CD4-positive, alpha-beta T cell treated with Interleukin-15 for 1 hour (primary cell): ENCODE results near the gene MAST2.
"Not testable (repeated sequence)": the region's sequence is repeated elsewhere in the genome, so short reads cannot be mapped to it uniquely, and the experiment has no call there.

Experiments used
- DNase-seq: peaks from one replicate; pipeline ENCODE4 v3.0.0-alpha.2; 2020

Gene MAST2

DNA sequence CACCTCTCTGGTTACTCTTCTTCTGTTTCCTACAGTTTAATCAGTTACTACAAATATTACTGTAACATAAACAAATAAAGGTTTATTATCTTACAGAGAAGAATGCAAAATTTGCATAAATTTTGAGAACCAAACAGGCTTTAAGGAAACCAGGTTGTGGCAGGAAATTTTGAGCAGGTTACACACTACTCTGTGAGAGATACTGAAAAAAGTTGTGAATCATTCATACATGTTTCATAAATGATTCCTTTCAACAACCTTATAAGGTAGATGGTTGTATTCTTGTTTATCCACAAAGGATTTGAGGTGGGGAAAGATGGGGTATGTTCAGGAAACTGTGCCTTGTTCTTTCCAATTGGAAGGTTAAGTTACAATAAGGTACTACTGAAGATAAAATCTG, 58.6 kb downstream of the MAST2 start:
- DNase-seq: no peak

DNA sequence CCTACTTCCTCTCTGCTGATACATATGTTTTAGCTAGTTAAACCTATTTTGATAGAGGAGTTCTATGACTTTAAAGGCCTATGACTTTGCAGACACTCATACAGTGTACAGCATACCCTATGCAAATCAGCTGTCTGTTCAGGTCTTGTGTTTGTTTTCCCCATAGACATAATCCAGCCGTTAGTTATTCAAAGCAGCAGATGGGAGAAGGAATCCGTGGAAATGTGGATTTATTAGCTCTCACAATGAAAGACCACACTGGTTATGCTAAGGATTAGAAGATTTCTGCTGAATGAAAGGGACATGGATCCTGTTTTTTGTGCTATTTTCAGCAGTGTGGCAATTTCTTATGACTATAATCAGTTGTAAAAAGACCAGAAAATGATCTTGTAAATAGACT, 59.8 kb downstream of the MAST2 start:
- DNase-seq: no peak

DNA sequence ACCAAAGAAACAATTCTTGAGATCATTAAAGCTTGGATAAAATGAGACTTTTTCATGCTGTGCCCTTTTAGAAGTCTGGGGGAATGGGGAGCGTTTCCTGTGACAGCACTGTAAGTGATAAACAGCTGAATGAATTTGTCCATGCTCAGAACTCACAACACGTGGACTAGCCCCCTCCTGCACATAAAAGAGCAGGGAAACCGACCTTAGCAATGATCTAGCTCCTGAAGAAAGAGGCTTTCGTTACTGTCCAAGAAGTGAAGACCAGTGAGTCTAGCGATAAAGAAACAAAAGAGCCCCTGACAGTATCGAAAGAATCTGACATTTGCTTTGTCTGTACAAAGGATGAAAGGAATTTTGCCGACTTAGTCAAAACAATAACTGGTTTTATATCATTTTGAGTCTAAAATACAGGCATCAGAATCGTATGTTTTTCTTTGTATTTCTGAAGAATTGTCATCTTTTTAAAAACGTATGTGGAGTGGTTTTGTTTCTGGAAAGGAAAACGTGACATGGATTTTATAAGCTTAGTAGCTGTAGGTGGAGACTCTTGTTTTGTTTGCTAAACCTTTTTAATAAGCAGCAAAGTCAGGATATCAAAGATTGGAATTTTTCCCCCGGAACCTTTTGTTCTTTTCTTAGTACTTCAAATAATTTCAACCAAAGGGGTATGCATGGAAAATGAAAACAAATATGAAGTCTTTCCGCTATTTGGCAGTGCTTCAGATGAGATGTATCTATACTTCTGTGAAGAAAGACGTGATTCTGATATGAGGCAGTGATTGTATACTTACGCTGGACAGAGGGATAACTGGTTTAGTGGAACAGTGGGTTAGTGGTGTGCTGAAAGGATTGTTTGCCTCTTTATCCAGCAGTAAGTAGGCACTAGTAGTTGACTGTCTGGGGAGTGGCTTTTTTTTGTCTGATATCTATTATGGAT, 61.0 kb downstream of the MAST2 start:
- DNase-seq: no peak

DNA sequence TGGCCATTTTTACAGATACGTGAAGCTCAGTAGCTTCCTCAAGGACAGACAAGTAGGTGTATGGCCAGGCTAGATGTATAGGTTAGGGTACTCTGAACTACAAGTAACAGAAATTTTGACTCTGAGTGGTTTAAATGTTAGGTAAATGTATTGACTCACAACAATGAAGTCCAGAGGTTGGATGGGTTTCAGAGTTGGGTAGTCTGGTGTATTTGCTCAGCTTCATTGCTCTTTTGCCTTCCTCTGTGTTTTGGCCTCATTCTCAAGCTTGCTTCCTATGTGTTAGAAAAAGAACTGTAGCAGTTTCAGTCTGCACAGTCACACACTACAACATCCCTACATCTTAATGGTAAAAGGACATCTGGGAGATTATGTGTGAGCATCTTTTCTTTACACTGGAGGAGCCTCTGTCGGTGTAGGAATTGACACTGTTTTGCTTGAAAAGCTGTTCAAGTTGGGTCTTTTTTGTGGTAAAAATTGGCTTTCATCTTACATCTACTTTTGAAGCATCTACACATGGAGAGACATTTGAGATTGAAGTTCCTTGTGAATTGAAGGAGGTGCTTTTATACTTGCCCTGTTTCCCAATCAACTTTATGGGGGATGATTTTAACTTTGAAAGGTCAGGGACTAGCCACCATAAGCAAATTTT, 64.4 kb downstream of the MAST2 start:
- no peak for DNase-seq

DNA sequence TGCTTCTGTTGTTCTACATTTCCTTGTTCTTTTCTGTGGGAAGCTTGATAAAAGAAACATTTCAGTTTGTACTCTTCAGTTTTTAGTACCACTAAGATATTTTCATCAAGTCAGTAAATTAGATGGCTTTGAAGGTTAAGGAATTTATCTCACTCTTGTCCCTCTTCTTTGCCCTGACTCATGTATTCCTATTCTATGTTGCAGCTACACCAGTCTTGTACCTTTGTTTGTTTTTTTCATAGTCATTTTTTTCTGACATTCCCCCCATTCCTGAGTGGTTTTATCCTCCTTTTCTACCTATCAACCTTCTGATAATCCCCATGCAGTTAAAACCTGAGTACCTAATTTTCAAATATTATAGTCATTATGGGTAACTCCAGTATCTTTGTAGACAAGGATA, 65.4 kb downstream of the MAST2 start:
- DNase-seq: no peak

DNA sequence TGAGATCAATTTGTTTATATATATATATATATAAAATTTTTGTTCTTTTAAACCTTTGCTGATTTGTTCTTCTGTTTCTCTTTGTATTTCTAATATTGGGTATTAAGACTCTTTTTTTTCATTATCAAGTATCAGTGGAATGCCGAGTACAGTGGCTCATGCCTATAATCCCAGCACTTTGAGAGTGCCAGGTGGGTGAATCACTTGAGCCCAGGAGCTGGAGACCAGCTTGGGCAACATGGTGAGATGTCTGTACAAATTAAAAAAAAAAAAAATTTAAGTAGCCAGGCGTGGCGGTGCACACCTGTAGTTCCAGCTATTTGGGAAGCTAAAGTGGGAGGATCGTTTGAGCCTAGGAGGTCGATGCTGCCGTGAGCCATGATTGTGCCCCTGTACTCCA, 67.1 kb downstream of the MAST2 start:
- no peak for DNase-seq

DNA sequence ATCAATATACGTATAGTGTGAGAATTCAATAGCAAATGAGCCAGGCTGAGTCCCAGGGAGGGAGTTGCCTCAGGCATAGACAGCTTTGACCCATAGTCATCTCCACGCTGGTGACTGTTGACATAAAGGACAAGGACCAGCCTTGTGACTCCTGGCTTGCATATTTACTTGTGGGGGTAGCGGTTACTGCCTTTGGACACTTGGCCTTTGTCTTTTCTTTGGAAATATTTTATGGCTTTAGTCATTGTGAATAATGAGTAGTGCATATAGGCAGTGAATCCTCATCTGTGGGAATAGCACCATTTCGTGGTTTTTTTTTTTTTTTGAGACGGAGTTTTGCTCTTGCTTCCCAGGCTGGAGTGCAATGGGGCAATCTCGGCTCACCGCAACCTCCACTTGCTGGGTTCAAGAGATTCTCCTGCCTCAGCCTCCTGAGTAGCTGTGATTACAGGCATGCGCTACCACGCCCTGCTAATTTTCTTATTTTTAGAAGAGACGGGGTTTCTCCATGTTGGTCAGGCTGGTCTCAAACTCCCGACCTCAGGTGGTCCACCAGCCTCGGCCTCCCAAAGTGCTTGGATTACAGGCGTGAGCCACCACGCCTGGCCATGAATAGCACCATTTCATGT, 68.9 kb downstream of the MAST2 start:
- not testable (repeated sequence) for DNase-seq

DNA sequence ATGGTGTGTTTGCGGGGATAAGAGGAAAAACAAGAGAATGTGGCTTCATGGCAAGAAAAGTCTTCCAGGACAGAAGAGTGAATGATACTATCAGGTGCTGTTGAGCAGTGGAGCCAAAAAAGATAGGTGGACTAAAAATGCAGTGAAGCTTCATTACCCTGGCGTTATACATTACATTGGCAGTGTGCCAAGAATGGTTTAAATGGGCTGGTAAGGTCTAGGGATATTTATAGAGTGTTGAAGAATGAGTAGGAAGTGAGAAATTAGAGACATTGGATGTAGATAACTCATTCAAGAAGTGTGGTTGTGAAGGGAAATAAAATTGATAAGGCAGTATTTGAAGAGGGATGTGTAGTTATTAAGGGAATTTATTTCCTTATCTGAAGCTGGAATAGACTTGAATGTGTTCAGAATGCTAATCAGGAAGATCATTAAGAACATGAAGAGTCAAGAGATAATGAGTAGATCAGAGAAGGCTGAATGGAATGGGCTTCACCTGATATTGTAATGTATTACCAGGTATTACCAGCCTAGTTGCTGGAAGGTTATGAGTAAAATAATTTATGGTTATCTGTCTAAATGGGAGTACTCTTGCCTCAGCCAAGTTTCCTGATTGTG, 72.7 kb downstream of the MAST2 start:
- no peak for DNase-seq

DNA sequence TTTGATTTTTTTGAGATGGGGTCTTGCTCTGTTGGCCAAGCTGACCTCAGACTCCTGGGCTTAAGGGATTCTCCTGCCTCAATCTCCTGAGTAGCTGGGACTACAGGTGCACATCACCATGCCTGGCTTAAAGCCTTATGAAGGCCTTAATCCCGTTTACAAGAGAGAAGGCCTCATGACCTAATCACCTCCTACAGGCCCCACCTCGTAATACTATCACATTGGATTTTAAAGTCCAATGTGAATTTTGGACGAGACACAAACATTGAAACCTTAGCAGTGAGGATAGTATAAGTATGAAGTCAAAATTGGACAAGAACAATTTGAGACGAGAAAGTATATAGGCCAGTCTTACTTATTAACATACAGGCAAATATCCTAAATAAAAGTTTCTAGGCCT, 73.9 kb downstream of the MAST2 start:
- no peak for DNase-seq

DNA sequence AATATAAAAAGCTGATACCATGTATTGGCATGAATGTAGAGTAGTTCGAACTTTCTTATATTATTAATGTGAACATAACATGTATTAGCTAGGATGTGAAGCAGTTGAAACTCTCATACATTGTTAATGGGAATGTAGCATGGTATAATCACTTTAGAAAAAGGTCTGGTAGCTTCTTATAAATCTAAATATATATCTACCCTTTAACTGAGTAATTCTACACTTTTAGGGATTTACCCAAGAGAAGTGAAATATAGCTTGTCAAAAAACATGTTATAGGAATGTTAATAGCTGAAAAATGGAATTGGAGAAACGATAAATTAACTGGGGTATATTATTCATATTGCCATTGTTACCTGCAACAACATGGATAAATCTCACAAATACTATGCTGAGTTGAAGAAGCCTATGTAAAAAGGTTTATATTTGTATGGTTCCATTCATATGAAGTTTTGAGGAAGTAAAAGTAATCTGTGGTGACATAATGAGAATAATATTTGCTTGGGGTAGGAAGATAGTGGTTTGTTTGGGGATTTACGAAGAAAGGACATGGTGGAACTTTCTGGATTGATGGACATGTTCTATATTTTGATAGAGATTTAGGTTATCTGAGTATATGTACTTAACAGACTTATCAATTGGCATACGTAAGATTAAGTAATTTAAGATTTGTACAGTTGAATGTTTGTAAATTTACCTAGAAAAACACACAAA, 76.6 kb downstream of the MAST2 start:
- no peak for DNase-seq

DNA sequence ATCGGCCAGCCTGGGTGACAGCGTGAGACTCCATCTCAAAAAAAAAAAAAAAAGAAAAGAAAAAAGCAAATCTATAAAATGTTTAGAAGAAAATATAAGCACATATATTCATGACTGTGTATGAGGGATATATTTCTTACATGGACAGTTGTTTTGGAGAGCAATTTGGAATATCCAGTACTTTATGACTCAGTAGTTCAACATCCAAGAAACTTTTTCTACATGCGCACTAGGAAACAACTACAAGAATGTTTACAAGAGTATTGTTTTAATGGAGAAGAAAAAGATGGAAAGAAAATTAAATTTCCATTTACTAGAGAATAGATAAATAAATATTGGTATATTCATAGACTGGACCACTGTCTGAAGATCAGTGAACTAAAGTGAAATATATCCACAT, 77.5 kb downstream of the MAST2 start:
- DNase-seq: no peak

DNA sequence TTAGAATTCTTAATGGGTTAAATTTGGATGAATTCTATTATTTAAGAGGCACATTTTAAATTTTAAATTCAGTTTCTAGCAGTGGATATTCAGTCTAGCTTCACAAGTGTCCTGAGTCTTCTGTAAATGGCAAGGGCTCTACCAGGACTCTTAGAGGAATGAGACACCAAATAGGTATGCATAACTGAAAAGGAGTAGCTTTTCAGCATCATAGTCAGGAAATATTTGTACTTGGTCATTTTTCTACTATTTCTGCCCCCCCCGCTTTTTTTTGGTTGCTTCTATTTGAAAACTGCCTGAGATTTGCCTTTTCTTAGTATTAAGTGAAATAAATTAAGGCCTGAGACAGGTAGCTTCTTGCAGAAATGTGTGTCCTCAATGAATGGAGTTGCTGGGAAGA, 80.2 kb downstream of the MAST2 start:
- no peak for DNase-seq

DNA sequence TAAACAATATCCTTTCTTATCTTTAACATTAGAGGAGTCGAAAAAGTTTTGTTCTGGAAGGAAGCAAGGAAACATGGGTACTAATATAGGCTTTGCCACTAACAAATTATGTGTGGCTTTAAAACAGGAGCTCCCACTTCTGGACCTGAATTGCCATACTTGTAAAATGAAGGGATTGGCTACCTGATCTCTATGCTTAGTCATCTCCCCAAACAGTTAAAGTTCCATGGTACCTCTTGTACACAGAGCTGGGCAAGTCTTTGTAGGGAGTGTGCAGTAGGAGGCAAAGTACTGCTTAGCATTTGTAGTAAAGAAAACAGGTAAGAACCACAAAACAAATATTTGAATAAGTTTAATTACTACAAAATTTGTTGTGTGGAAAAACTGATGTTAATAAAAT, 81.3 kb downstream of the MAST2 start:
- no peak for DNase-seq

DNA sequence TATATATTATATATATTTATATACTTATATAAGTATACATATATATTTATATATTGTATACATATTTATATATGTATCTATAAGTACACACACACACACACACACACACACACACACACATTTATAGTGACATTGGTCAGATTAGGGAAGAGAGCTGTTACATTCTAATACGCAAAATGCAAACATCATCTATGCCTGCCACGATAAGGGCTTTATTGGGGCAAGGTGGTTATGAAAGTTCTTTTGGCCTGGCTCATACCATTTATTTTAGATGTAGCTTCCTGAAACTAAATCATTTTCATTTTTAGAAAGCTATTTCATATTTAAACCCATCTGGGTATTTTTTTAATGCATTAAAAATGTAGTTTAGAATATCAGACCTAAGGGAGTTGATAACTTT, 82.8 kb downstream of the MAST2 start:
- DNase-seq: no peak

DNA sequence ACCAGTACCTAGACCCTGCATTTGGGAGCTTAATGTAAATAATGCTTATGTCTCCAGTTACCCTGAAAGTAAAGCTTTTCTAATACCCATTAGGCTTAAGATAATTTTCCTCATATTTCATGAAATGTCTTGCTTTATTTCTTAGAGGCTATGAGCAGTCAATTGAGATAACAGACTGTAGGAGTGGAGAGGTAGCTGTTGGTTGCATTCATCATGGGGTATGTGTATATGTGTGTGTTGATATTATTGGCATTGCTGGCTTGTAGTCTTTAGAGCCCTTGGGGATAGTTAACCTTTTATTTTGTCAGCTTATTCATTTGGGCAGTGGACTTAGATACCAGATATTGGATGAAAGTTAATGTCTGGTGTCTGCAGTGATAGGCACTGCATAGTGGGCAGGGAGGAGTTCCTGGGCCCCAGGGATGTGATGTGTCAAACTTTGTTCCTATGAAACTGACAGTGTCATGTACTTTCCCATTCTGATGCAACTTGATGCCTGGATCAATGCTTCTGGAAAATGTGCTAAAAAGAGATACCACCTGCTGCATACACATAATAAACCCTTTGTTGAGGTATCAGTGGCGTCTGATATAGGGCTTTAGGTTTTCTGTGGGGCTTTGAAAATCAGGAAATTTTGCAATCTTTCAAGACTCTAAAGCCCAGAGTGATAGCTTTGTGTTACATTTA, 83.9 kb downstream of the MAST2 start:
- DNase-seq: no peak

DNA sequence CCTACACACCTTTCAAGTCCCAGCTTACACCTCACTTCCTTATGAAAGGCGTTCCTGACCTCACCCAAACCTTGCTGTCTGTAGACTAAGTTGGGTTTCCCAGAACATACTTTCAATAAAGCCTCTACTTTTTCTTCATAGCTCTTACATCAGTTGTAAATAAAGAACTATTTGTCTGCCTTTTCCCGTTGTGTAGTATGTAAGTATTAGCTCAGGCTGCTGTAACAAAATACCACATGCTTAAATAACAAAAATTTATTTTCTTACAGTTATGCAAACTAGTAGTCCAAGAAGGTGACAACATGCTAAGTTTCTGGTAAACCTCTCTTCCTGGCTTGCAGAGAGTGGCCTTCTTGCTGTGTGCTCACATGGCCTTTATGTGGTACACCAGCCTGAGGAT, 86.7 kb downstream of the MAST2 start:
- no peak for DNase-seq

DNA sequence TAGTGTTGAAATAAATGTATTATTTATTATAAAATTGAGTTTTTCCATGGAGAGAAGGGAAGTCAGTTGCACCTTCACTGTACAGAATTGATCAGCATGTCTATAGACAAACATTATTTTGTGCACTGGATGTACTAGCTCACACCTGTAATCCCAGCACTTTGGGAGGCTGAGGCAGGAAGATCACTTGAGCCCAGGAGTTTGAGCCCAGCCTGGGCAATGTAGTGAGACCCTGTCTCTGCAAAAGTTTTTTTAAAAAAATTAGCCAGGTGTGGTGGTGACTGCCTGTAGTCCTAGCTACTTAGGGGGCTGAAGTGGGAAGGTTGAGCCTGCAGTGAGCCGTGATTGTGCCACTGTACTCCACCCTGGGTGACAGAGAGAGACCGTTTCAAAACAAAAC, 87.7 kb downstream of the MAST2 start:
- no peak for DNase-seq

DNA sequence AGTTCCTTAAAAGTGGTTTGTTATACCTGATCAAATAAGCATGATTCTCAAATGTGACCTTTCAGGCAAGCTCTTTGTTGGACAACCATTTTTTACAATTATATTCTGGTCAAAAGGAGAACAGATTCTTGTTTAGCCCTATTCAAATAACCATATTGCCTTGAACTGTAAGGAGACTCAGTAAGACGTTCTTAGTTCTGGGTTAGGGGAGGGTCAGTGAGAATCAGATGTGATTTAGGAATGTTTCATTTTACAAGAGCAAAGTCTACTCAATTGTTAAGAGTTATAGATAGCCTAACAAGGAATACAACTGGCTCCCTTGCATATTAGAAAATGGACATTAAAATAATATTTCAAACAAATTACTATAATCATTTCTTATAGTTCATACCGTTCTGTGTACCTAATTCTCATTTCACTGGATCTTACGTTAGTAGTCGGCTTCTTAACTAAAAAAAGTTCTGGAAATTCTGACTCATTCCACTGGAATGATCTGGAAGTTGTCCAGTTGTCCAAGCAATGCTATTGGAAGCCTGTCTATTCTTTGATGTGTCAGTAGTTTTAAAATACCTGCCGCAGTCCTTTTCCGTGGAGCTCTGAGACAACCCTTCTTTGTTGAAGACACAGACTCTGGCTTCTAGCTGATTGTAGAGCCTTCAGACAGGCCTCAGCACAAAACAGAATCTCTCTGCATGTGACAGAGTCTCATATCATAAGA, 88.8 kb downstream of the MAST2 start:
- DNase-seq: no peak

DNA sequence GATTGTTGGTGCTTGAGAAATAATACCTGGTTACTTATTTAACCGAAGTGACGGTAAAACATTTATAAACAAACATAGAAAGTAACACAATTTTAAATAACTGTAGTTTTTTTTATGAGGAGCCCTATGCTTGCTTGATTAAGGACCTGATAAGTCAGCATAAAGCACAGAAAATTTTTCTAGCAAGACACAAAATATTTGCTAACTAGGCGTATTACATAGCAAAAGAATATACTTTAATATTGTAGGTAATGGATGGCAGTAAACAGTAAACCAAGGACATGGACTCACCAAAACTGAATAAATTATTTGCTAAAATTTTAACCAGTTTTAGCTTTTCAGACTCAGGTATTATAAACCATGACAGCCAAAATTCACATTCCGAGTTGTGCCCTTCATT, 90.9 kb downstream of the MAST2 start:
- DNase-seq: no peak

DNA sequence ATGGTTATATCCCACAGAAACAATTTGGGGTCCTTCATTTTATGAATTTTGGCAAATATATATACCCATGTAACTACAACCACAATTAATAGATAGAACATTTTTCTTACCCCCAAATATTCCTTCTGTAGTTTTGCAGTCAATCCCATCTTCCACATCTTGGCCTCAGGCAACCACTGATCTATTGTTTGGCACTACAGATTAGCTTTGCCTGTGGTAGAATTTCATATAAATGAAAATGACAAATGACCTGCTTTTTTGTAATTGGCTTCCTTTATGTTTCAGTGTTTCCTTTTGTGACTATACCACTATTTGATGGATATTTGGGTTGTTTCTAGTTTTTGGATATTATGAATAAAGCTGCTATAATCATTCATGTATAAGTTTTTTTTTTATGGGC, 91.5 kb downstream of the MAST2 start:
- no peak for DNase-seq

DNA sequence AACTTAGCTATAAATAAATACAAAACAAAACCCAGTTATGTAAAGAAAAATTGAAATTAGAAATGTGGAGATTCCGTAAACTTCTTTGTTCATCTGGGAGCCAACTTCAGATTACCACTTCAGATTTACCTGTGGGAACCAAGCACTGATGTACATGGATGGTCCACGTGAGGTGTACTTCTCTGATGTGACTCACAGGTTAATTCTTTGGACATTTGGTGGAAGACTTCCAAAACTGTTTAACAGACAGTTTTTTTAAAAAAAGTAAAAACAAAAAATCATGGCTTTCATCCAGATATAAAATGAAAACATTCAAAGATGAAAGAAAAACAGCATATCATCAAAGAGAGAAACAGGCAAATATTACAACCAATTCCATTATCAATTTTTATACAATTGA, 92.0 kb downstream of the MAST2 start:
- DNase-seq: no peak

DNA sequence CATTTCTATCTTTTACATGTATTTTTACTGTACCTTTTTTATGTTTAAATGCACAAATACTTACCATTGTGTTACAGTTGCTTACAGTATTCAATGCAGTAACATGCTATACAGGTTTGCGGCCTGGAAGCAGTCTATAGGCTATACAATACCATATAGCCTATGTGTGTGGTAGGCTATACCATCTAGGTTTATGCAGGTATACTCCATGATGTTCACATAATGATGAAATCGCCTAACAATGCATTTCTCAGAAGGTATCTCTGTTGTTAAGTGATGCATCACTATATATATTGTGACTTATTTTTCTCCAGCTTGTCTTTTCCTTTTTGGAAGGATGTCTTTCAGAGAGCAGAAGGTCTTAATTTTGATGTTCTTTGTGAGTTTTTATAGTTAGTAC, 103.5 kb downstream of the MAST2 start:
- DNase-seq: no peak
